ENCODE measurements around the gene CMBL. TPM values are rescaled to one million over a fixed set of nuclear protein-coding genes. Genes with fewer than 3 reads are reported as not detected.
A peak's percentile ranks its signal among the peaks of the same experiment; 100 is the strongest.

The CMBL gene
- total and polyA plus RNA-seq, 2 of the 13 experiments (the other 11 are each of a cell fraction or from before 2014, with no cell fraction given) = 11.5 to 17.0 TPM

GRCh38 chr5:10331341-10331796, 23.7 kb upstream of the CMBL start (continued):
- TF ChIP-seq PRDM4 (CRISPR knock-in tag; IDR thresholded peaks at IDR 0.05; ENCODE audit: borderline replicate concordance) (no peak), TSC22D2 (CRISPR knock-in tag; IDR thresholded peaks at IDR 0.05; ENCODE audit: borderline replicate concordance) (no peak), ZNF724P (CRISPR knock-in tag; IDR thresholded peaks at IDR 0.05; ENCODE audit: borderline replicate concordance) (no peak), PAWR (CRISPR knock-in tag; IDR thresholded peaks at IDR 0.05; ENCODE audit: borderline replicate concordance) (no peak), PAXIP1 (CRISPR knock-in tag; conservative IDR thresholded peaks at IDR 0.05) (peak; percentile 63), ZBED4 (CRISPR knock-in tag; IDR thresholded peaks at IDR 0.05; ENCODE audit: borderline replicate concordance) (0 out of 2 replicates have a peak, but pooled peaks have one; percentile 20), ZNF484 (CRISPR knock-in tag; IDR thresholded peaks at IDR 0.05; ENCODE audit: borderline replicate concordance, low read depth) (no peak), TMF1 (CRISPR knock-in tag; IDR thresholded peaks at IDR 0.05; ENCODE audit: low read depth) (no peak), ARNTL (CRISPR knock-in tag; IDR thresholded peaks at IDR 0.05) (0 out of 2 replicates have a peak, but pooled peaks have one; percentile 39), ZNF564 (CRISPR knock-in tag; IDR thresholded peaks at IDR 0.05) (peak; percentile 47; the same call in 1 of the 2 replicates), ZBTB33 (CRISPR knock-in tag; IDR thresholded peaks at IDR 0.05) (peak; percentile 10; the same call in 1 of the 2 replicates), ZNF644 (CRISPR knock-in tag; IDR thresholded peaks at IDR 0.05; ENCODE audit: low read depth) (0 out of 2 replicates have a peak, but pooled peaks have one; percentile 17), ZNF496 (CRISPR knock-in tag; IDR thresholded peaks at IDR 0.05; ENCODE audit: insufficient replicate concordance) (no peak), ZMYM2 (CRISPR knock-in tag; IDR thresholded peaks at IDR 0.05) (0 out of 2 replicates have a peak, but pooled peaks have one; percentile 47), REPIN1 (CRISPR knock-in tag; IDR thresholded peaks at IDR 0.05; ENCODE audit: borderline replicate concordance, low read depth) (peak; percentile 68; the same call in 1 of the 2 replicates), GABPB1 (CRISPR knock-in tag; IDR thresholded peaks at IDR 0.05) (peak; percentile 13; the same call in 1 of the 2 replicates), ZNF33B (CRISPR knock-in tag; IDR thresholded peaks at IDR 0.05) (0 out of 2 replicates have a peak, but pooled peaks have one; percentile 57)

Measured in HepG2 (cell line).